ENCODE measurements around the gene TNFRSF17. TPM values are rescaled to one million over a fixed set of nuclear protein-coding genes. Genes with fewer than 3 reads are reported as not detected.

TNFRSF17 gene
- total and polyA plus RNA-seq, 2 experiments from 2014 or later: not detected

GRCh38 chr16:12000032-12000431 is 35.0 kb downstream of the TNFRSF17 start:
- in situ Hi-C loops (cut with MboI): no loop called here
- no peak overlapping the region for H3K27ac ChIP-seq
- no peak overlapping the region for H3K4me2 ChIP-seq (ENCODE audit: unreplicated experiment)

GRCh38 chr16:12002447-12003006 is 37.5 kb downstream of the TNFRSF17 start:
- H3K27ac ChIP-seq: no peak overlapping the region
- H3K4me1 ChIP-seq (ENCODE audit: insufficient read depth): no peaks in the 10 kb centered on the region
- no peaks in the 10 kb centered on the region for H4K20me1 ChIP-seq (ENCODE audit: insufficient read depth)
- H3K9me2 ChIP-seq (ENCODE audit: insufficient read depth): no peaks in the 10 kb centered on the region
- H3K79me2 ChIP-seq (ENCODE audit: insufficient read depth): peaks cover 36% of the 10 kb centered on the region
- no peak overlapping the region for H2AFZ ChIP-seq
- TF ChIP-seq EZH2phosphoT487 (IDR thresholded peaks at IDR 0.05; ENCODE audit: insufficient read depth, low read depth): no peak
- 73 to 75% methylated on average over 11 of the region's 11 CpGs for WGBS, 2 experiments (ENCODE audit: low coverage in 1 of 2, low lambda C conversion rate in 2 of 2, missing lambda C conversion rate in 2 of 2)
- no peak overlapping the region for H3K4me2 ChIP-seq (ENCODE audit: unreplicated experiment)
- peak; percentile 39 for DNase-seq
- no peak overlapping the region for H3K9ac ChIP-seq
- H3K27me3 ChIP-seq (replicated peaks; ENCODE audit: insufficient read depth): no peaks in the 10 kb centered on the region
- H3K36me3 ChIP-seq (ENCODE audit: low read depth): peaks cover 4% of the 10 kb centered on the region; the same call in 1 of the 2 replicates
- in situ Hi-C loops (cut with MboI): no loop called here
- no peaks in the 10 kb centered on the region for H3K9me3 ChIP-seq (ENCODE audit: low read depth)
- no peak overlapping the region for H3K4me3 ChIP-seq
- no peaks in the 10 kb centered on the region for H3F3A ChIP-seq (ENCODE audit: insufficient read depth)

More at GRCh38 chr16:12000032-12000431, 35.0 kb downstream of the TNFRSF17 start:
- Histone ChIP-seq H4K20me1 (ENCODE audit: insufficient read depth) (no peaks in the 10 kb centered on the region), H3F3A (ENCODE audit: insufficient read depth) (no peaks in the 10 kb centered on the region), H3K36me3 (ENCODE audit: low read depth) (peaks cover 4% of the 10 kb centered on the region; the same call in 1 of the 2 replicates), H3K4me3 (no peak overlapping the region), H3K27me3 (replicated peaks; ENCODE audit: insufficient read depth) (no peaks in the 10 kb centered on the region), H3K9ac (no peak overlapping the region), H3K79me2 (ENCODE audit: insufficient read depth) (peaks cover 57% of the 10 kb centered on the region), H3K9me3 (ENCODE audit: low read depth) (no peaks in the 10 kb centered on the region), H3K9me2 (ENCODE audit: insufficient read depth) (no peaks in the 10 kb centered on the region), H3K4me1 (ENCODE audit: insufficient read depth) (no peaks in the 10 kb centered on the region), H2AFZ (no peak overlapping the region)
- 82 to 86% methylated on average over 6 of the region's 6 CpGs for WGBS, 2 experiments (ENCODE audit: low coverage in 1 of 2, low lambda C conversion rate in 2 of 2, missing lambda C conversion rate in 2 of 2)
- no peak for TF ChIP-seq EZH2 (IDR thresholded peaks at IDR 0.05; ENCODE audit: insufficient read depth, poor library complexity, severe bottlenecking)
- TF ChIP-seq EZH2phosphoT487 (IDR thresholded peaks at IDR 0.05; ENCODE audit: insufficient read depth, low read depth): no peak
- DNase-seq: no peak

GRCh38 chr16:12006637-12007036 is 41.6 kb downstream of the TNFRSF17 start:
- Histone ChIP-seq H3K4me3 (no peak overlapping the region), H3F3A (ENCODE audit: insufficient read depth) (no peaks in the 10 kb centered on the region), H3K9me2 (ENCODE audit: insufficient read depth) (no peaks in the 10 kb centered on the region), H3K9me3 (ENCODE audit: low read depth) (no peaks in the 10 kb centered on the region), H3K27ac (no peak overlapping the region), H3K36me3 (ENCODE audit: low read depth) (peaks cover 4% of the 10 kb centered on the region; the same call in 1 of the 2 replicates), H3K27me3 (replicated peaks; ENCODE audit: insufficient read depth) (no peaks in the 10 kb centered on the region), H2AFZ (no peak overlapping the region), H3K4me2 (ENCODE audit: unreplicated experiment) (no peak overlapping the region), H3K9ac (no peak overlapping the region), H3K4me1 (ENCODE audit: insufficient read depth) (0 out of 2 replicates have a peak, but pooled peaks cover 6% of the 10 kb centered on the region), H3K79me2 (ENCODE audit: insufficient read depth) (0 out of 2 replicates have a peak, but pooled peaks cover 1% of the 10 kb centered on the region), H4K20me1 (ENCODE audit: insufficient read depth) (no peaks in the 10 kb centered on the region)
- WGBS, 2 experiments (ENCODE audit: low coverage in 1 of 2, low lambda C conversion rate in 2 of 2, missing lambda C conversion rate in 2 of 2): 99 to 100% methylated on average over 3 of the region's 3 CpGs
- DNase-seq: no peak
- in situ Hi-C loops (cut with MboI): no loop called here
- no peak for TF ChIP-seq EZH2 (IDR thresholded peaks at IDR 0.05; ENCODE audit: insufficient read depth, poor library complexity, severe bottlenecking)
- TF ChIP-seq EZH2phosphoT487 (IDR thresholded peaks at IDR 0.05; ENCODE audit: insufficient read depth, low read depth): no peak

GRCh38 chr16:12009462-12009861 is 44.5 kb downstream of the TNFRSF17 start:
- no peaks in the 10 kb centered on the region for H4K20me1 ChIP-seq (ENCODE audit: insufficient read depth)
- H3K4me1 ChIP-seq (ENCODE audit: insufficient read depth): 0 out of 2 replicates have a peak, but pooled peaks cover 6% of the 10 kb centered on the region
- no peak overlapping the region for H3K4me3 ChIP-seq
- no peak overlapping the region for H3K27ac ChIP-seq
- H3K27me3 ChIP-seq (replicated peaks; ENCODE audit: insufficient read depth): no peaks in the 10 kb centered on the region
- no peak overlapping the region for H3K4me2 ChIP-seq (ENCODE audit: unreplicated experiment)
- no peaks in the 10 kb centered on the region for H3K9me2 ChIP-seq (ENCODE audit: insufficient read depth)
- H3K9ac ChIP-seq: no peak overlapping the region
- in situ Hi-C loops (cut with MboI): no loop called here
- no peaks in the 10 kb centered on the region for H3F3A ChIP-seq (ENCODE audit: insufficient read depth)
- H2AFZ ChIP-seq: no peak overlapping the region
- TF ChIP-seq EZH2 (IDR thresholded peaks at IDR 0.05; ENCODE audit: insufficient read depth, poor library complexity, severe bottlenecking) (no peak), EZH2phosphoT487 (IDR thresholded peaks at IDR 0.05; ENCODE audit: insufficient read depth, low read depth) (no peak)
- H3K36me3 ChIP-seq (ENCODE audit: low read depth): peaks cover 3% of the 10 kb centered on the region; the same call in 1 of the 2 replicates
- H3K9me3 ChIP-seq (ENCODE audit: low read depth): no peaks in the 10 kb centered on the region
- no peaks in the 10 kb centered on the region for H3K79me2 ChIP-seq (ENCODE audit: insufficient read depth)
- no peak for DNase-seq
- 91 to 95% methylated on average over 7 of the region's 7 CpGs for WGBS, 2 experiments (ENCODE audit: low coverage in 1 of 2, low lambda C conversion rate in 2 of 2, missing lambda C conversion rate in 2 of 2)
